ENCODE data around the gene COQ10A. TPM values are rescaled to one million over a fixed set of nuclear protein-coding genes. Genes with fewer than 3 reads are reported as not detected.
A peak's percentile ranks its signal among the peaks of the same experiment; 100 is the strongest.

Gene COQ10A
- total and polyA plus RNA-seq, 10 of the 15 experiments (the other 5 are each of a cell fraction or from before 2014, with no cell fraction given) = 3.3 to 19.5 (median 6.9) TPM

GRCh38 chr12:56221232-56221756, 45.4 kb upstream of the COQ10A start (continued):
- peak; percentile 66 for TF ChIP-seq PBX3 (IDR thresholded peaks at IDR 0.05; ENCODE audit: insufficient replicate concordance, low read depth, low read length)
- TF ChIP-seq HCFC1 (IDR thresholded peaks at IDR 0.05; ENCODE audit: low read length) = no peak

- H3K4me2 ChIP-seq (ENCODE audit: control insufficient read depth, insufficient read depth) = peak within 1 kb of the TSS; percentile 96
- 0 out of 2 replicates have a peak, but pooled peaks cover 3% of the 10 kb centered on the region for H3K4me1 ChIP-seq (ENCODE audit: control insufficient read depth, insufficient read depth, low read length)
- H3K36me3 ChIP-seq (ENCODE audit: control insufficient read depth in 2 of 2, insufficient read depth in 2 of 2, low read length in 1 of 2) = no peaks in the 10 kb centered on the region; a peak in 1 of 4 replicates
- BruUV-seq (replicated peaks) = TSS peak; percentile 74
- POLR2A ChIA-PET = interaction anchor here (0.5 to 4.0 kb wide), 42 partner anchors 9 to 504 kb away, joined by 3 to 68 read pairs (median 4); partner anchors contain the start of genes ANKRD52, CNPY2, COQ10A and ESYT1
- CTCF ChIA-PET = interaction anchor here (0.6 to 4.2 kb wide), 34 partner anchors 11 to 483 kb away, joined by 3 to 107 read pairs (median 5); partner anchors contain the start of genes ANKRD52, CNPY2, COQ10A and ESYT1
- H3K9me3 ChIP-seq (replicated peaks; ENCODE audit: control insufficient read depth, insufficient read depth, low read length) = no peaks in the 10 kb centered on the region; the same call in 2 of the 3 replicates
- no peaks in the 10 kb centered on the region for H4K20me1 ChIP-seq (ENCODE audit: control insufficient read depth, insufficient read depth)
- H3K27ac ChIP-seq (ENCODE audit: control insufficient read depth, insufficient read depth) = peak within 1 kb of the TSS; percentile 96
- WGBS (ENCODE audit: insufficient coverage, insufficient replicate concordance, low lambda C conversion rate, missing lambda C conversion rate) = under 1% methylated on average over 42 of the region's 42 CpGs
- peak; percentile 88 for ATAC-seq
- SMC1A ChIA-PET (ENCODE audit: uncharacterized antibody, unreplicated experiment) = interaction anchor here (0.8 to 3.4 kb wide), 21 partner anchors 14 to 411 kb away, joined by 3 to 33 read pairs (median 5); partner anchors contain the start of genes ANKRD52, CNPY2, ESYT1 and SMARCC2
- in situ Hi-C loops (cut with MboI) (no loop called here), intact Hi-C loops (cut with micrococcal nuclease; ENCODE audit: unreplicated experiment) (no loop called here)
- H3K27me3 ChIP-seq (replicated peaks in 1 of 2; ENCODE audit: control insufficient read depth in 2 of 2, insufficient read depth in 2 of 2, low read length in 1 of 2) = no peaks in the 10 kb centered on the region
- H2AFZ ChIP-seq (ENCODE audit: control insufficient read depth, low read depth, low read length) = peak within 1 kb of the TSS; percentile 96
- peak; percentile 82 for DNase-seq (ENCODE audit: low read depth, low spot score)
- peaks cover 30% of the 10 kb centered on the region for H3K79me2 ChIP-seq (ENCODE audit: control insufficient read depth, insufficient read depth, low read length)
- FAIRE-seq = peak; percentile 95
- RAD21 ChIA-PET (ENCODE audit: unreplicated experiment) = interaction anchor here (0.6 to 3.5 kb wide), 32 partner anchors 9 to 483 kb away, joined by 3 to 41 read pairs (median 5); partner anchors contain the start of genes ANKRD52, CNPY2, COQ10A and ESYT1
- peak within 1 kb of the TSS; percentile 91 for H3K4me3 ChIP-seq
- H3K9ac ChIP-seq (ENCODE audit: control insufficient read depth, insufficient read depth, low read length) = peak within 1 kb of the TSS; percentile 95
- TF ChIP-seq RBBP5 (conservative IDR thresholded peaks at IDR 0.05) (no peak), SIN3A (IDR thresholded peaks at IDR 0.05; ENCODE audit: low read depth, low read length) (0 out of 2 replicates have a peak, but pooled peaks have one; percentile 35), CBX5 (IDR thresholded peaks at IDR 0.05; ENCODE audit: low read depth) (no peak), POU2F2 (IDR thresholded peaks at IDR 0.05; ENCODE audit: borderline replicate concordance, low read depth, low read length) (no peak; the same call in 2 of the 3 replicates), STAT3 (IDR thresholded peaks at IDR 0.05; ENCODE audit: low read depth, low read length) (no peak), IKZF1 (conservative IDR thresholded peaks at IDR 0.05) (peak; percentile 66), SKIL (IDR thresholded peaks at IDR 0.05; ENCODE audit: low read depth, poor library complexity, severe bottlenecking) (no peak), ZNF592 (IDR thresholded peaks at IDR 0.05) (no peak), FOXK2 (IDR thresholded peaks at IDR 0.05) (no peak), CREM (IDR thresholded peaks at IDR 0.05; ENCODE audit: low read depth) (peak; percentile 84), SMAD1 (IDR thresholded peaks at IDR 0.05; ENCODE audit: low read depth, partially characterized antibody) (peak; percentile 67)
Observed at GRCh38 chr12:56221757-56222530, 44.8 kb upstream of the COQ10A start, which contains the start of gene RNF41. Gene RNF41, minus strand, starts transcription at chr12:56221922. Its CDS starts 7,875 bp downstream, at chr12:56214047.
